Measurements from ENCODE around the gene FAM131A. TPM values are rescaled to one million over a fixed set of nuclear protein-coding genes. Genes with fewer than 3 reads are reported as not detected.

The FAM131A gene
- total and polyA plus RNA-seq, 2 donors (not counting 1 experiment from before 2014, with no cell fraction given) = 11.7 to 13.4 TPM

DNA sequence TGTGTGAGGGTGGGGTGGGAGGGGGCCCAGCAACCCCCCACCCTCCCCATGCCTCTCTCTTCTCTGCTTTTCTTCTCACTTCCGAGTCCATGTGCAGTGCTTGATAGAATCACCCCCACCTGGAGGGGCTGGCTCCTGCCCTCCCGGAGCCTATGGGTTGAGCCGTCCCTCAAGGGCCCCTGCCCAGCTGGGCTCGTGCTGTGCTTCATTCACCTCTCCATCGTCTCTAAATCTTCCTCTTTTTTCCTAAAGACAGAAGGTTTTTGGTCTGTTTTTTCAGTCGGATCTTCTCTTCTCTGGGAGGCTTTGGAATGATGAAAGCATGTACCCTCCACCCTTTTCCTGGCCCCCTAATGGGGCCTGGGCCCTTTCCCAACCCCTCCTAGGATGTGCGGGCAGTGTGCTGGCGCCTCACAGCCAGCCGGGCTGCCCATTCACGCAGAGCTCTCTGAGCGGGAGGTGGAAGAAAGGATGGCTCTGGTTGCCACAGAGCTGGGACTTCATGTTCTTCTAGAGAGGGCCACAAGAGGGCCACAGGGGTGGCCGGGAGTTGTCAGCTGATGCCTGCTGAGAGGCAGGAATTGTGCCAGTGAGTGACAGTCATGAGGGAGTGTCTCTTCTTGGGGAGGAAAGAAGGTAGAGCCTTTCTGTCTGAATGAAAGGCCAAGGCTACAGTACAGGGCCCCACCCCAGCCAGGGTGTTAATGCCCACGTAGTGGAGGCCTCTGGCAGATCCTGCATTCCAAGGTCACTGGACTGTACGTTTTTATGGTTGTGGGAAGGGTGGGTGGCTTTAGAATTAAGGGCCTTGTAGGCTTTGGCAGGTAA lies 8.1 kb downstream of the FAM131A start:
- WGBS (ENCODE audit: insufficient coverage) = 80% methylated on average over 10 of the region's 14 CpGs

More for the DNA sequence above, 8.1 kb downstream of the FAM131A start:
- no peak for TF ChIP-seq EZH2 (IDR thresholded peaks at IDR 0.05; ENCODE audit: borderline replicate concordance, insufficient read depth, low read depth, low read length, poor library complexity, severe bottlenecking)
- no peak for TF ChIP-seq CTCF (IDR thresholded peaks at IDR 0.05)
- DNase-seq (no peak), ATAC-seq (ENCODE audit: low read depth) (peak; percentile 24)
- H3K4me1 ChIP-seq (ENCODE audit: control insufficient read depth in 2 of 2, insufficient read depth in 2 of 2, low read length in 2 of 2) = no peaks in the 10 kb centered on the region
- H3K9me3 ChIP-seq (ENCODE audit: control extremely low read depth in 1 of 3, control insufficient read depth in 2 of 3, insufficient read depth in 1 of 3, low read length in 2 of 3) = no peaks in the 10 kb centered on the region
- H2AFZ ChIP-seq (ENCODE audit: insufficient read depth, low read depth, low read length, poor library complexity, severe bottlenecking) = no peak overlapping the region
- no peak overlapping the region for H3K4me2 ChIP-seq (replicated peaks; ENCODE audit: low read depth, low read length, poor library complexity, severe bottlenecking)
- no peaks in the 10 kb centered on the region for H3K27me3 ChIP-seq (replicated peaks in 1 of 4; ENCODE audit: control extremely low read depth in 1 of 4, control insufficient read depth in 3 of 4, insufficient read depth in 4 of 4, low read length in 3 of 4)
- H3K9ac ChIP-seq (ENCODE audit: low read length) = no peak overlapping the region
- H3K4me3 ChIP-seq (ENCODE audit: control extremely low read depth in 1 of 5, extremely low read depth in 1 of 5, insufficient read depth in 1 of 5, low read depth in 2 of 5, low read length in 4 of 5) = no peak overlapping the region
- POLR2A ChIA-PET = no interaction called here
- no peaks in the 10 kb centered on the region for H3K79me2 ChIP-seq (ENCODE audit: control insufficient read depth, insufficient read depth, low read length)
- Mint-ChIP-seq H3K9me3 (ENCODE audit: insufficient read depth) (no peaks in the 10 kb centered on the region), H3K27me3 (no peaks in the 10 kb centered on the region), H3K27ac (no peak overlapping the region), H3K4me3 (no peak overlapping the region), H3K4me1 (no peaks in the 10 kb centered on the region)
- H3K27ac ChIP-seq (ENCODE audit: low read length in 2 of 2) = no peak overlapping the region
- CTCF ChIA-PET = interaction anchor here (0.7 to 1.1 kb wide), 3 partner anchors 8 to 450 kb away, joined by 3 to 4 read pairs (median 3); no protein-coding TSS in a partner anchor
- intact Hi-C loops (cut with micrococcal nuclease) = no loop called here
- no peaks in the 10 kb centered on the region for H4K20me1 ChIP-seq (ENCODE audit: control insufficient read depth, insufficient read depth, low read length, poor library complexity, severe bottlenecking)
- H3K36me3 ChIP-seq (replicated peaks in 1 of 2; ENCODE audit: control extremely low read depth in 1 of 2, control insufficient read depth in 1 of 2, extremely low read depth in 1 of 2, insufficient read depth in 2 of 2, low read length in 1 of 2) = peaks cover 0 to 4% of the 10 kb centered on the region in 2 experiments
